ENCODE measurements around the gene MAMLD1. TPM values are rescaled to one million over a fixed set of nuclear protein-coding genes. Genes with fewer than 3 reads are reported as not detected.

Gene MAMLD1
- total RNA-seq, 1 donor = 3.3 TPM

GRCh38 chrX:150460063-150460462 is 96.9 kb downstream of the MAMLD1 start:
- H3K36me3 ChIP-seq (ENCODE audit: insufficient read depth, low read length) = no peaks in the 10 kb centered on the region
- H3K4me2 ChIP-seq (ENCODE audit: insufficient read depth, low read length) = no peak overlapping the region
- H3K27me3 ChIP-seq (ENCODE audit: insufficient read depth, low read length) = no peaks in the 10 kb centered on the region
- no peaks in the 10 kb centered on the region for H4K20me1 ChIP-seq (ENCODE audit: insufficient read depth, low read length)
- no peak overlapping the region for H3K4me3 ChIP-seq (ENCODE audit: insufficient read depth, low read length)
- no peaks in the 10 kb centered on the region for H3K4me1 ChIP-seq (ENCODE audit: insufficient read depth, low read length)
- no peaks in the 10 kb centered on the region for H3K79me2 ChIP-seq (ENCODE audit: insufficient read depth, low read length)
- no peak for TF ChIP-seq CTCF (IDR thresholded peaks at IDR 0.05; ENCODE audit: extremely low read depth, low read depth, low read length)
- DNase-seq (ENCODE audit: insufficient read length, low spot score, missing footprints) = no peak
- H3K9me3 ChIP-seq (ENCODE audit: low read depth, low read length) = no peaks in the 10 kb centered on the region
- no peak overlapping the region for H3K27ac ChIP-seq (ENCODE audit: low read depth, low read length)
- H2AFZ ChIP-seq (ENCODE audit: low read length) = no peak overlapping the region

GRCh38 chrX:150460781-150461180 is 97.7 kb downstream of the MAMLD1 start:
- Histone ChIP-seq H3K4me1 (ENCODE audit: insufficient read depth, low read length) (no peaks in the 10 kb centered on the region), H3K9me3 (ENCODE audit: low read depth, low read length) (no peaks in the 10 kb centered on the region), H3K4me3 (ENCODE audit: insufficient read depth, low read length) (no peak overlapping the region), H3K4me2 (ENCODE audit: insufficient read depth, low read length) (no peak overlapping the region), H3K79me2 (ENCODE audit: insufficient read depth, low read length) (no peaks in the 10 kb centered on the region), H4K20me1 (ENCODE audit: insufficient read depth, low read length) (no peaks in the 10 kb centered on the region), H3K27ac (ENCODE audit: low read depth, low read length) (no peak overlapping the region), H3K27me3 (ENCODE audit: insufficient read depth, low read length) (no peaks in the 10 kb centered on the region), H2AFZ (ENCODE audit: low read length) (no peak overlapping the region), H3K36me3 (ENCODE audit: insufficient read depth, low read length) (no peaks in the 10 kb centered on the region)
- no peak for TF ChIP-seq CTCF (IDR thresholded peaks at IDR 0.05; ENCODE audit: extremely low read depth, low read depth, low read length)
- DNase-seq (ENCODE audit: insufficient read length, low spot score, missing footprints) = no peak

GRCh38 chrX:150463566-150463965 is 100.4 kb downstream of the MAMLD1 start:
- Histone ChIP-seq H3K27ac (ENCODE audit: low read depth, low read length) (no peak overlapping the region), H4K20me1 (ENCODE audit: insufficient read depth, low read length) (no peaks in the 10 kb centered on the region), H3K27me3 (ENCODE audit: insufficient read depth, low read length) (no peaks in the 10 kb centered on the region), H3K36me3 (ENCODE audit: insufficient read depth, low read length) (no peaks in the 10 kb centered on the region), H3K9me3 (ENCODE audit: low read depth, low read length) (no peaks in the 10 kb centered on the region), H3K4me2 (ENCODE audit: insufficient read depth, low read length) (no peak overlapping the region), H3K79me2 (ENCODE audit: insufficient read depth, low read length) (no peaks in the 10 kb centered on the region), H2AFZ (ENCODE audit: low read length) (no peak overlapping the region), H3K4me3 (ENCODE audit: insufficient read depth, low read length) (no peak overlapping the region), H3K4me1 (ENCODE audit: insufficient read depth, low read length) (no peaks in the 10 kb centered on the region)
- DNase-seq (ENCODE audit: insufficient read length, low spot score, missing footprints) = no peak
- no peak for TF ChIP-seq CTCF (IDR thresholded peaks at IDR 0.05; ENCODE audit: extremely low read depth, low read depth, low read length)

- no peak overlapping the region for H3K4me2 ChIP-seq (ENCODE audit: insufficient read depth, low read length)
- DNase-seq (ENCODE audit: insufficient read length, low spot score, missing footprints) = no peak
These were observed 100.9 kb downstream of the MAMLD1 start for GRCh38 chrX:150464001-150464400.

More at GRCh38 chrX:150464001-150464400, 100.9 kb downstream of the MAMLD1 start:
- no peaks in the 10 kb centered on the region for H3K79me2 ChIP-seq (ENCODE audit: insufficient read depth, low read length)
- no peaks in the 10 kb centered on the region for H4K20me1 ChIP-seq (ENCODE audit: insufficient read depth, low read length)
- H3K36me3 ChIP-seq (ENCODE audit: insufficient read depth, low read length) = no peaks in the 10 kb centered on the region
- H3K9me3 ChIP-seq (ENCODE audit: low read depth, low read length) = no peaks in the 10 kb centered on the region
- H2AFZ ChIP-seq (ENCODE audit: low read length) = no peak overlapping the region
- H3K4me3 ChIP-seq (ENCODE audit: insufficient read depth, low read length) = no peak overlapping the region
- no peak for TF ChIP-seq CTCF (IDR thresholded peaks at IDR 0.05; ENCODE audit: extremely low read depth, low read depth, low read length)
- no peaks in the 10 kb centered on the region for H3K4me1 ChIP-seq (ENCODE audit: insufficient read depth, low read length)
- no peak overlapping the region for H3K27ac ChIP-seq (ENCODE audit: low read depth, low read length)
- H3K27me3 ChIP-seq (ENCODE audit: insufficient read depth, low read length) = no peaks in the 10 kb centered on the region

Data from osteoblast (primary cell).